C4-2B (cell line): ENCODE results near the gene PLPP4.

Experiments used
- H3K27ac ChIP-seq: fragments of 450-650 bp; 2 replicates; pipeline ENCODE4 v1.5.1; 2017
- CTCF ChIP-seq: fragments of 450-650 bp; conservative IDR thresholded peaks from 2 replicates; pipeline ENCODE4 v1.5.1; 2017; ENCODE audit warnings: mild to moderate bottlenecking
- ZFX ChIP-seq: fragments of 450-650 bp; IDR thresholded peaks from 2 replicates; pipeline ENCODE4 v1.6.1; 2017

Gene PLPP4

GRCh38 chr10:120462018-120462682, 5.1 kb downstream of the PLPP4 start:
- TF ChIP-seq CTCF: no peak
- no peak overlapping the region for H3K27ac ChIP-seq

GRCh38 chr10:120465138-120465537, 8.1 kb downstream of the PLPP4 start:
- TF ChIP-seq CTCF: no peak
- TF ChIP-seq ZFX: no peak
- no peak overlapping the region for H3K27ac ChIP-seq

- no peak overlapping the region for H3K27ac ChIP-seq
- TF ChIP-seq CTCF: no peak
- TF ChIP-seq ZFX: no peak
Observed at GRCh38 chr10:120466006-120466405, 9.0 kb downstream of the PLPP4 start.

GRCh38 chr10:120473593-120473992, 16.6 kb downstream of the PLPP4 start:
- no peak overlapping the region for H3K27ac ChIP-seq
- TF ChIP-seq ZFX (no peak), CTCF (no peak)

- TF ChIP-seq ZFX (no peak), CTCF (no peak)
- H3K27ac ChIP-seq: no peak overlapping the region
Observed at GRCh38 chr10:120474956-120475355, 17.9 kb downstream of the PLPP4 start.

- TF ChIP-seq CTCF: no peak
- no peak for TF ChIP-seq ZFX
Observed at GRCh38 chr10:120475844-120476791, 19.1 kb downstream of the PLPP4 start.

More at GRCh38 chr10:120475844-120476791, 19.1 kb downstream of the PLPP4 start:
- H3K27ac ChIP-seq: no peak overlapping the region
